VCaP (cell line): ENCODE data around the gene MYD88.

Source experiments
- H3K27ac ChIP-seq: fragments of 450-650 bp; 2 replicates; pipeline ENCODE4 v1.5.1; 2017
- TF ChIP-seq, protein P1 (sequence below): fragments of 450-650 bp; conservative IDR thresholded peaks from 2 replicates; pipeline ENCODE4 v1.5.1; 2017; ENCODE audit warnings: mild to moderate bottlenecking, moderate library complexity

MYD88 gene

DNA sequence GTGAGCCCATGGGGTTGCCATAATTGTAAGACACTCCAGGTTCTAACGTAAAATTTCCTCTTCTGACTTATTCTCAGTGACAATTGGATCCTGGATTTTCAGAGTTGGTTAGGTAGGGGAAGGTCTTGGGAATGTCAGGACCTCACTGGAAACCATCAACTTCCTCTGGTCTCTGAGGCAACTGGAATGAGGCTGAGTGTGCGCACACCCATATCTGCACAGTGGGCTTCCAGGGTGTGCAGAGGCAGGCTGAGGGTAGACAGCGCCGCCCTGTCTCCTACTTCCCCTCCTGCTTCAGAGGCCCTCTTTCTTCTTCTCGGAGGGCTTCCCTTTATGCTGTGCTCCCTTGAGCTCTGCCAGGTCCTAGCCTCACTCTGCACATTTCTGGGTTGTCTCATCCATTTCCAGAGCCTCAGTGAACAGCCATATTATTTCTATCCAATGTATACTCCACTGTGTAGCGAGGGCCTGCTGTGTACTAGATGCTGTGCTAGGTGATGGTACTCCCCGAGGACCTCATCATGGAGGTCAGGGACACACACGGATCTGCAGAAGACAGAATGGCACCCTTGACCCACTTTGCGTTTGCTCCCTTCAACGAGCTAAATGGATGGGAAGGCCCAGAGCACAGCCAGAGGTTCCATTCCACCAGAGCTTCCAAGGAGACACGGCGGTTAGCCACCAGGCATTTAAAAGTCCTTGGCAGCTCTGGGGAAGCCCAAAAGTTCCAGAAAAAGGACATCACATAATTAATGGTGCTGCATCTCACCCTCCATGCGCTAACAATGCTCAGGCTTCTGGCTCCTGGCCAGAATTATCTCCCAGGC lies 19.8 kb upstream of the MYD88 start:
- H3K27ac ChIP-seq, result no peak overlapping the region
- TF ChIP-seq, protein P1, sequence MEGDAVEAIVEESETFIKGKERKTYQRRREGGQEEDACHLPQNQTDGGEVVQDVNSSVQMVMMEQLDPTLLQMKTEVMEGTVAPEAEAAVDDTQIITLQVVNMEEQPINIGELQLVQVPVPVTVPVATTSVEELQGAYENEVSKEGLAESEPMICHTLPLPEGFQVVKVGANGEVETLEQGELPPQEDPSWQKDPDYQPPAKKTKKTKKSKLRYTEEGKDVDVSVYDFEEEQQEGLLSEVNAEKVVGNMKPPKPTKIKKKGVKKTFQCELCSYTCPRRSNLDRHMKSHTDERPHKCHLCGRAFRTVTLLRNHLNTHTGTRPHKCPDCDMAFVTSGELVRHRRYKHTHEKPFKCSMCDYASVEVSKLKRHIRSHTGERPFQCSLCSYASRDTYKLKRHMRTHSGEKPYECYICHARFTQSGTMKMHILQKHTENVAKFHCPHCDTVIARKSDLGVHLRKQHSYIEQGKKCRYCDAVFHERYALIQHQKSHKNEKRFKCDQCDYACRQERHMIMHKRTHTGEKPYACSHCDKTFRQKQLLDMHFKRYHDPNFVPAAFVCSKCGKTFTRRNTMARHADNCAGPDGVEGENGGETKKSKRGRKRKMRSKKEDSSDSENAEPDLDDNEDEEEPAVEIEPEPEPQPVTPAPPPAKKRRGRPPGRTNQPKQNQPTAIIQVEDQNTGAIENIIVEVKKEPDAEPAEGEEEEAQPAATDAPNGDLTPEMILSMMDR, result no peak

DNA sequence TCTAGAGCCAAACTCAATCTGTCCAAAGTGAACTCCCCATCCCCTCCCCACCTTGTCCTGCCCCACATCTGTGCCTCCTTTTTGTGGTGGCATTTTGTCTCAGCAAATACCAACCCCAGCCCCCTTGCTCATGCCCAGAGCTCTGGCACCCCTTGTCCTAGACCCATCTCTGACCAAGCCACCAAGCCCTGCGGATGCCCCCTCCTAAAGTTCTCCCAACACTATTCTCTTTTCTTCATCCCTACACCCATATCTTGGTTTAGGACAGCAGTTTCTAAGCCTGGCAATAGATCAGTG lies 19.3 kb upstream of the MYD88 start:
- no peak overlapping the region for H3K27ac ChIP-seq
- TF ChIP-seq, protein P1, result no peak

DNA sequence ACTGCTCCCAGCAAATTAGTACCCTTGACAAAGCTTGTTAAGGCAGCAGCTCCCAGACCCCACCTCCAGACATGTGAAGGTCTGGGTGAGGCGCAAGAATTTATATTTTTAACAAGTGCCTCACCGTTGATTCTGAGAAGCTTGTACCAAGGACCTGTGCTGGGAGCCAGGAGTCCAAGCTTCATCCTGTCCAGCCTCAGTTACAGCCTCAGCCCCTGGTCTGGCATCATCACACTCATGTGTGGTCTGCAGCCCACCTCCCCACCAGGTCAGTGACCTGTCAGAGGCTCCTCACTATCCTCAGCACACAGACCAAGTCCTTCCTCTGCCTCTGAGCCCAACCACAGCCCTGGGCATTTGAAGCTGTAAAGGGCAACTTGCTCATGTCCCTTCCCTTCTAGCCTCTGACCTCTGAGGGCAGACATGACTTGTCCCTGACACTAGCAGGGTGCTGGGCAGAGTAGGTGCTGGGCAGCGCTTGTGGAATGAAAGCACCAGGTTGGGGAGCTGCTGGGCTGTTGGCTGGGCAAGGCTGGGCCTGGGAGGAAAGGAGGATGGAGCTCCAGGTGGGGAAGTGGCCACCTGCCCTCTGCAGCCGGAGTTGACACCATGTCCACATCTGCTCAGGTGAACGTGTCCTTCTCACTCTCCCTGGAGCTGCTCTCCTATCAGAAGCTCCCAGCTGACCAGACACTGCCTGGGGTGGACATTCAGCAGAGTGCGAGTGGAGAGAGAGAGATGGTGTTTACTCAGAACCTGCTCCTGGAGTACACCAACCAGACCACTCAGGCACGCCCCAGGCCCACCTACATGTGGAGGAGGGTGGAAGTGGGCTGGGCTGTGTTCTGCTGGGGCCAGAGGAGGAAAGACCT lies 18.4 kb upstream of the MYD88 start:
- H3K27ac ChIP-seq, result no peak overlapping the region
- TF ChIP-seq, protein P1, result no peak

DNA sequence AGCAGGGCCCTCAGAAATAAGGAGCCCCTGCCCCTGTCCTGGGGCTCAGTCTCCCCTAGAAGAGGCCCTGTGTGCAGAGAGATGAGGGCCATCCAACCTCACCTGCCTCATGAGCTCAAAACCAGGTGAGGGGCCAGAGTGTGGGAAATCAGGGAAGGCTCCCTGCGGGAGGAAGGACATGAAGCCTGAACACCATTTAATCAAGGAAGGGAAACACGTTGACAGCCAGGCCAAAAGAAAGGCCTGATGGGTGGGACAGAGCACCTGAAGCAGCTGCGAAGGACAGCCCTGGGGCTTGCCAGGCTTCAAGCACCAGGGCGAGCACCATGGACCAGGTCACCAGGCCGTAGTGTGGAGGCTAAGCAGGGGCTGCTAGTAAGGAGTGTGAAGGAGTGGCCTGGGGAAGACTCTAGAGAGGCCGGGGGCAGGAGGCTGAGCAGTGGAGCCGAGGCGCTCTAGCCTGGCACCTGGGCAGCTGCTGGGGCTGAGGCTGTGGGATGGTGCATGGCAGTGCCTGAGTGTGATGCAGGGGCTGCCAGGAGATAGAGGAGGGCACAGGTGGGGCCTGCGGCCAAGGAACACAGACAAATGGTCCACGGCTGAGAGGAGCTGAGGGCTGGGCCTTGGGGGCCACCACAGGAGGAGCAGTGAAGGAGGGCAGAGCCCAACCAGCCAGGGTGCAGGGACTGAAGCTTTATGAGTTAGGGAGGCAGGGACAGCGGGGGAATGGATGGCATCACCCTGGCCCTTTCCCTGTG lies 17.6 kb upstream of the MYD88 start:
- TF ChIP-seq, protein P1, result no peak
- no peak overlapping the region for H3K27ac ChIP-seq

DNA sequence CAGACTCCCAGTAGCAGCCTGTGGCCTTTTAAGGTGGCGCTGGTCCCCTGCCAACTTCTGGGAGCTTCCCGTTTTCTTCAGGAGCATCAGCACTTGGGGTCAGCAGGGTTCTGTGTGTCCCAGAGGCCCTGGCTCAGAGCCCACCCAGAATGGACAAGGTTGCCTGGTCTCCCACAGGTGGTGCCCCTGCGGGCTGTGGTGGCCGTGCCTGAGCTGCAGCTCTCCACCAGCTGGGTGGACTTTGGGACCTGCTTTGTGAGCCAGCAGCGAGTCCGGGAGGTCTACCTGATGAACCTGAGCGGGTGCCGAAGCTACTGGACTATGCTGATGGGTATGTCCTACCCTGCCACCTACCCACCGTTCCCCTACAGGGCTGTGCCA lies 17.0 kb upstream of the MYD88 start:
- H3K27ac ChIP-seq, result no peak overlapping the region
- TF ChIP-seq, protein P1, result no peak

DNA sequence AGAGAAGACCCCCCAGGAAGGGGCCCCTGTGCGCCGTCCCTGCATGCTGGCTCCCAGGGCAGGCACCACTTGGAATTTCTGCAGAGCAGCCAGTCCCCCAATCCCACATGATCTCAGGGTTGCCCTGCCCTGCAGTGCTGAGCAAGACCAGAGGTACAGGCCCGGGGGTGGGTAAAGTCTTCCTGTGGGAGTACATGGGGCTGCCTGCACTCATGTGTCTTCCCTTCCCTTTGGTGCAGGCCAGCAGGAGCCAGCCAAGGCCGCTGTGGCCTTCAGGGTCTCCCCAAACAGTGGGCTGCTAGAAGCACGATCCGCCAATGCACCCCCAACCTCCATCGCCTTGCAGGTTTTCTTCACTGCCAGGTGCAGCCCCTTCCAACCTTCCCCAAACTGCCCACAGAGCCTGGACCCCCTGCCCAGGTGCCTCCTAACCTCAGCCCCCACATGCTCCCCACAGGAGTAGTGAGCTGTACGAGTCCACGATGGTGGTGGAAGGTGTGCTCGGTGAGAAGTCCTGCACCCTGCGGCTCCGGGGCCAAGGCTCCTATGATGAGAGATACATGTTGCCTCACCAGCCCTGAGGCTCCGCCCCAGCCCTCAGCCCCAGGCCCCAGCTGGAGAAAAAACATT lies 16.5 kb upstream of the MYD88 start:
- TF ChIP-seq, protein P1, result no peak

More for the DNA sequence above, 16.5 kb upstream of the MYD88 start:
- no peak overlapping the region for H3K27ac ChIP-seq
